HCT116 (cell line): ENCODE results near the gene URAD. TPM values are rescaled to one million over a fixed set of nuclear protein-coding genes. Genes with fewer than 3 reads are reported as not detected.

ENCODE experiments used
- ATAC-seq: fragments of 200-7000 bp; cut with Tn5 transposase; 2 replicates; pipeline ENCODE4 v1.9.1; 2020; ENCODE audit warnings: mild to moderate bottlenecking, moderate library complexity
- BruUV-seq: library from RNA; stranded (reverse); fragments of 400-500 nt; replicated peaks from 2 replicates; lab custom pipeline; 2021; lab: Mats Ljungman, UMichigan
- CTCF ChIA-PET: fragments of 300-600 bp; sonication (Branson Sonifier 250); formaldehyde crosslinking; loops from one replicate; lab custom pipeline; 2021; ENCODE audit warnings: antibody characterized with exemption; lab: Charles Lee
- POLR2A ChIA-PET: fragments of 300-600, 350-600 bp; sonication (Branson Sonifier 250); formaldehyde crosslinking; loops from one replicate; lab custom pipeline; 2021; ENCODE audit warnings: antibody characterized with exemption; lab: Charles Lee
- RAD21 ChIA-PET, 2 experiments: fragments of 300-600 bp; sonication (Branson Sonifier 250); formaldehyde crosslinking; loops; one replicate each; lab custom pipeline; 2023; ENCODE audit warnings: low total read pairs in 2 of 2; ENCODE audit not compliant: uncharacterized antibody in 2 of 2, unreplicated experiment in 2 of 2, low non-redundant PET in 1 of 2; lab: Charles Lee
- DNase-seq: peaks from one replicate; pipeline ENCODE4 v3.0.0-alpha.2; 2010; ENCODE audit warnings: low read depth, low spot score
- H2AFZ ChIP-seq: fragments of 200-600 bp; shearing (Covaris generic), sonication (generic); 2 replicates; pipeline ENCODE4 v1.6.1; 2017; ENCODE audit warnings: low read depth, mixed run types, mixed read lengths, antibody characterized with exemption, low read length; ENCODE audit not compliant: poor library complexity, severe bottlenecking
- H3K27ac ChIP-seq: 2 replicates; pipeline ENCODE4 v1.5.1; 2012; ENCODE audit warnings: low read depth, low read length
- H3K27me3 ChIP-seq: fragments of 200-600 bp; sonication (generic); 2 replicates; pipeline ENCODE4 v1.6.1; 2016; ENCODE audit warnings: mixed run types, low read length, mixed read lengths; ENCODE audit not compliant: insufficient read depth
- H3K36me3 ChIP-seq, 2 experiments: fragments of 200-500 bp in 1 of 2; fragments of 200-600 bp in 1 of 2; sonication (Bioruptor generic) in 1 of 2; sonication (generic) in 1 of 2; 2 replicates each; pipeline versions ENCODE4 v1.5.1 to v1.6.1; 2014 to 2016; ENCODE audit warnings: low read length in 2 of 2, inconsistent platforms in 1 of 2, mixed read lengths in 1 of 2, mixed run types in 1 of 2; ENCODE audit not compliant: insufficient read depth in 2 of 2, control insufficient read depth in 1 of 2
- H3K4me1 ChIP-seq, 2 experiments: fragments of 200-600 bp in 1 of 2; sonication (generic) in 1 of 2; 2 replicates each; pipeline versions ENCODE4 v1.5.1 to v1.6.1; 2012 to 2017; ENCODE audit warnings: low read length in 2 of 2, inconsistent platforms in 1 of 2, mild to moderate bottlenecking in 1 of 2, mixed read lengths in 1 of 2, mixed run types in 1 of 2, moderate library complexity in 1 of 2; ENCODE audit not compliant: insufficient read depth in 2 of 2, control insufficient read depth in 1 of 2
- H3K4me2 ChIP-seq: fragments of 200-600 bp; sonication (generic); 2 replicates; pipeline ENCODE4 v1.6.1; 2017; ENCODE audit warnings: mixed run types, low read length, mixed read lengths
- H3K4me3 ChIP-seq, 2 experiments: fragments of 200-600 bp in 1 of 2; sonication (generic) in 1 of 2; replicated peaks in 1 of 2; 2 replicates each; pipeline ENCODE4 v1.5.1; 2011 to 2016; ENCODE audit warnings: low read length in 2 of 2, control low read depth in 1 of 2, low read depth in 1 of 2, mild to moderate bottlenecking in 1 of 2, mixed read lengths in 1 of 2, mixed run types in 1 of 2
- H3K79me2 ChIP-seq: fragments of 200-600 bp; sonication (generic); 2 replicates; pipeline ENCODE4 v1.6.1; 2017; ENCODE audit warnings: mild to moderate bottlenecking, mixed run types, low read length, moderate library complexity, mixed read lengths; ENCODE audit not compliant: insufficient read depth
- H3K9ac ChIP-seq: fragments of 200-600 bp; sonication (generic); 2 replicates; pipeline ENCODE4 v1.6.1; 2016; ENCODE audit warnings: low read length, mixed read lengths
- H3K9me2 ChIP-seq: fragments of 200-600 bp; sonication (generic), shearing (Covaris generic); 2 replicates; pipeline ENCODE4 v1.6.1; 2017; ENCODE audit warnings: mixed run types, mild to moderate bottlenecking, moderate library complexity; ENCODE audit not compliant: insufficient read depth
- H3K9me3 ChIP-seq, 2 experiments: fragments of 200-500 bp in 1 of 2; fragments of 200-600 bp in 1 of 2; sonication (Bioruptor generic) in 1 of 2; sonication (generic) in 1 of 2; 2 replicates each; pipeline ENCODE4 v1.6.1; 2014 to 2017; ENCODE audit warnings: low read length in 2 of 2, mixed read lengths in 2 of 2, inconsistent platforms in 1 of 2, low read depth in 1 of 2, mild to moderate bottlenecking in 1 of 2, mixed run types in 1 of 2, moderate library complexity in 1 of 2; ENCODE audit not compliant: control insufficient read depth in 1 of 2, insufficient read depth in 1 of 2
- H4K20me1 ChIP-seq: fragments of 200-600 bp; sonication (generic), shearing (Covaris generic); 2 replicates; pipeline ENCODE4 v1.6.1; 2017; ENCODE audit warnings: mixed run types, mild to moderate bottlenecking, moderate library complexity; ENCODE audit not compliant: insufficient read depth
- RAD21 ChIP-seq: IDR thresholded peaks from 2 replicates; pipeline ENCODE4 v1.6.1; 2012; ENCODE audit warnings: low read depth, mild to moderate bottlenecking
- SP1 ChIP-seq: IDR thresholded peaks from 2 replicates; pipeline ENCODE4 v1.6.1; 2012; ENCODE audit warnings: low read depth
- TCF7L2 ChIP-seq: IDR thresholded peaks from 2 replicates; pipeline ENCODE4 v1.7.0; 2011; ENCODE audit warnings: borderline replicate concordance, inconsistent platforms; ENCODE audit not compliant: insufficient read depth, insufficient read length; ENCODE audit errors: extremely low read depth
- YY1 ChIP-seq: IDR thresholded peaks from 2 replicates; pipeline ENCODE4 v1.6.1; 2011; ENCODE audit warnings: low read length, low read depth, moderate library complexity, mild to moderate bottlenecking; ENCODE audit not compliant: insufficient replicate concordance; ENCODE audit errors: extremely low read depth
- intact Hi-C: fragments of 100-400 bp; cut with micrococcal nuclease; formaldehyde crosslinking; loops from 2 replicates; pipeline ENCODE4 v1.10.0; 2022
- total RNA-seq: library from RNA; stranded (reverse); gene quantifications from one replicate; pipeline ENCODE4 v1.2.1, GENCODE V29; 2021; ENCODE audit not compliant: unreplicated experiment
- TF ChIP-seq, protein P1 (sequence below): IDR thresholded peaks from 2 replicates; pipeline ENCODE4 v1.6.1; 2012; ENCODE audit warnings: low read depth

The URAD gene
- total RNA-seq, 1 experiment from 2014 or later: not detected

DNA sequence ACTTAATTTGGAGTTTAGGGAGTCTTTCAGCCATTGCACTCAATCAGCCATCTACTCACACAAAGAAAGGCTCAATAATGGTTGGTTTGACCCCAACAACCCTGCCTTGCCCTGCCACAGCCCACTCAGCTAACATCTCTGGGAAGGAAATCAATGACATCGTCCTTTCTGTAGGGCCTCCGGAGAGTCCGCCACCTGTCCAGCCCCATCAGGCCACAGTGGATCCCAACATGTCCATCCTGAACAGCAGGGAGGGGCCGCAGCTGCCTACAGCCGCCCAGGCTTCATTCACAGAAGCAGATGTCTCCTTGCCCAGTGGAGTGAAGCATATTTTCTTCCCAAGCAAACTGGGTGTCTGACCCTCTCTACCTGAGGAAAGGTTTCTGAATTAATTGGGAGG lies 15.2 kb downstream of the URAD start:
- no peak for DNase-seq
- BruUV-seq: no TSS peak
- RAD21 ChIA-PET: no interaction called here
- Histone ChIP-seq H2AFZ (no peak overlapping the region), H3K36me3 (no peaks in the 10 kb centered on the region), H3K9me2 (no peaks in the 10 kb centered on the region), H3K9me3 (no peaks in the 10 kb centered on the region), H3K9ac (no peak overlapping the region), H3K79me2 (peaks cover 4% of the 10 kb centered on the region; the same call in 1 of the 2 replicates), H3K4me1 (peaks cover 0 to 7% of the 10 kb centered on the region in 2 experiments; a peak in 2 of 4 replicates), H3K27ac (no peak overlapping the region), H3K4me2 (no peak overlapping the region), H3K4me3 (no peak overlapping the region), H4K20me1 (no peaks in the 10 kb centered on the region), H3K27me3 (no peaks in the 10 kb centered on the region)
- ATAC-seq: no peak
- POLR2A ChIA-PET: no interaction called here
- CTCF ChIA-PET: interaction anchor here (1.7 to 4.2 kb wide), 2 partner anchors 11 to 143 kb away, joined by 7 to 14 read pairs; no protein-coding TSS in a partner anchor
- intact Hi-C loops: no loop called here
- TF ChIP-seq YY1 (no peak), SP1 (no peak), RAD21 (no peak)
- TF ChIP-seq, protein P1, sequence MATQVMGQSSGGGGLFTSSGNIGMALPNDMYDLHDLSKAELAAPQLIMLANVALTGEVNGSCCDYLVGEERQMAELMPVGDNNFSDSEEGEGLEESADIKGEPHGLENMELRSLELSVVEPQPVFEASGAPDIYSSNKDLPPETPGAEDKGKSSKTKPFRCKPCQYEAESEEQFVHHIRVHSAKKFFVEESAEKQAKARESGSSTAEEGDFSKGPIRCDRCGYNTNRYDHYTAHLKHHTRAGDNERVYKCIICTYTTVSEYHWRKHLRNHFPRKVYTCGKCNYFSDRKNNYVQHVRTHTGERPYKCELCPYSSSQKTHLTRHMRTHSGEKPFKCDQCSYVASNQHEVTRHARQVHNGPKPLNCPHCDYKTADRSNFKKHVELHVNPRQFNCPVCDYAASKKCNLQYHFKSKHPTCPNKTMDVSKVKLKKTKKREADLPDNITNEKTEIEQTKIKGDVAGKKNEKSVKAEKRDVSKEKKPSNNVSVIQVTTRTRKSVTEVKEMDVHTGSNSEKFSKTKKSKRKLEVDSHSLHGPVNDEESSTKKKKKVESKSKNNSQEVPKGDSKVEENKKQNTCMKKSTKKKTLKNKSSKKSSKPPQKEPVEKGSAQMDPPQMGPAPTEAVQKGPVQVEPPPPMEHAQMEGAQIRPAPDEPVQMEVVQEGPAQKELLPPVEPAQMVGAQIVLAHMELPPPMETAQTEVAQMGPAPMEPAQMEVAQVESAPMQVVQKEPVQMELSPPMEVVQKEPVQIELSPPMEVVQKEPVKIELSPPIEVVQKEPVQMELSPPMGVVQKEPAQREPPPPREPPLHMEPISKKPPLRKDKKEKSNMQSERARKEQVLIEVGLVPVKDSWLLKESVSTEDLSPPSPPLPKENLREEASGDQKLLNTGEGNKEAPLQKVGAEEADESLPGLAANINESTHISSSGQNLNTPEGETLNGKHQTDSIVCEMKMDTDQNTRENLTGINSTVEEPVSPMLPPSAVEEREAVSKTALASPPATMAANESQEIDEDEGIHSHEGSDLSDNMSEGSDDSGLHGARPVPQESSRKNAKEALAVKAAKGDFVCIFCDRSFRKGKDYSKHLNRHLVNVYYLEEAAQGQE: no peak

DNA sequence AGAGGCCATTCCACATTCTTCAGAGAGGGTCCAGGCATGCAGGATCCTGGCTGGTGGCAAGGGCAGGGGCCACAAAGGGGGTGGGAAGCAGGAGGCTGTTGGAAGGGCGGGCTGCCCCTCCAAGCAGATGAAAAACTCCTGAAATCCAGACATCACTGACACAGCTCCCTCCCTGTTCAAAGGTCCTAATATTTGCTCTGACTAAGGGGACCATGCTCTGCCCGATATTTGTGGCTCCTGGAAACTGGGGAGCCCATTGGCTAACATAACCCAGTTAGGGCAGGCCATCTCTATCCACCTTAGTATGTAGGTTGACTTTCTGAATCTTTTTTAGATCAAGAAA lies 16.0 kb downstream of the URAD start:
- Histone ChIP-seq H3K4me3 (no peak overlapping the region), H3K9me2 (no peaks in the 10 kb centered on the region), H3K36me3 (no peaks in the 10 kb centered on the region), H3K79me2 (peaks cover 12% of the 10 kb centered on the region), H3K9me3 (no peaks in the 10 kb centered on the region), H3K4me2 (no peak overlapping the region), H3K9ac (no peak overlapping the region), H3K4me1 (peaks cover 2 to 11% of the 10 kb centered on the region in 2 experiments; a peak in 3 of 4 replicates), H2AFZ (no peak overlapping the region), H4K20me1 (no peaks in the 10 kb centered on the region), H3K27me3 (no peaks in the 10 kb centered on the region), H3K27ac (no peak overlapping the region)
- ChIA-PET CTCF (interaction anchor here (1.7 to 4.2 kb wide), 2 partner anchors 12 to 142 kb away, joined by 7 to 14 read pairs; no protein-coding TSS in a partner anchor), POLR2A (no interaction called here), RAD21 (no interaction called here)
- no TSS peak for BruUV-seq
- DNase-seq (no peak), ATAC-seq (no peak)
- intact Hi-C loops: no loop called here
- no peak for TF ChIP-seq TCF7L2
